Posterior vena cava (tissue), 2 donors: Measurements from ENCODE around the gene CNNM4. TPM values are rescaled to one million over a fixed set of nuclear protein-coding genes. Genes with fewer than 3 reads are reported as not detected.
A peak's percentile ranks its signal among the peaks of the same experiment; 100 is the strongest.

Experiments used
- DNase-seq: peaks from one replicate; pipeline ENCODE4 v3.0.0-alpha.2; 2020; ENCODE audit warnings: low spot score
- intact Hi-C, 2 donors: fragments of 100-400 bp; cut with DNase I; formaldehyde crosslinking; loops; one replicate each; pipeline versions ENCODE4 v1.14.1 to v1.14.2; 2022 to 2023
- total RNA-seq, 2 donors: library from RNA; stranded (reverse); fragmentation: NEBNext Ultra II Directional; extraction: Animal tissue kit (Norgen Biotek cat#: 25700); gene quantifications; one replicate each; pipeline ENCODE4 v1.2.1, GENCODE V29; 2021
- donor health status: DM: yes; HTN: yes; CAD: no.
- donor health status: DM: yes; HTN: yes; CAD: no.

Gene CNNM4
- total RNA-seq, 2 donors from 2014 or later, result 3.4 to 4.0 TPM

DNA sequence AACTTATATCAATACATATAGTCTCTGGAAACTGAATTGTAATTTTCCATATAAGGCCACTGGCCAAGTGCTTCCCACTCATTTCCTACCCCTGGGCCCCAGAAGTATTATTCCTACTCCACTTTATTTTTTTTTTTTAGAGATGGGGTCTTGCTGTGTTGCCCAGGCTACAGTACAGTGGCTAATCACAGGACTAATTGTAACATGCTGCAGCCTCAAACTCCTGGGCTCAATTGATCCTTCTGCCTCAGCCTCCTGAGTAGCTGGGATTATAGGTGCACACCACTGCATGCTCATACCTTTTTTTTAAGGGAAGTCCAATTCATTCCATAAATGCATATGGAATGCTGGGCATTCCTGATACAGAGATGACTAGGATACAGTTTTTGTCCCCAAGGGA lies 6.4 kb upstream of the CNNM4 start:
- intact Hi-C loops, result no loop called here
- no peak for DNase-seq

DNA sequence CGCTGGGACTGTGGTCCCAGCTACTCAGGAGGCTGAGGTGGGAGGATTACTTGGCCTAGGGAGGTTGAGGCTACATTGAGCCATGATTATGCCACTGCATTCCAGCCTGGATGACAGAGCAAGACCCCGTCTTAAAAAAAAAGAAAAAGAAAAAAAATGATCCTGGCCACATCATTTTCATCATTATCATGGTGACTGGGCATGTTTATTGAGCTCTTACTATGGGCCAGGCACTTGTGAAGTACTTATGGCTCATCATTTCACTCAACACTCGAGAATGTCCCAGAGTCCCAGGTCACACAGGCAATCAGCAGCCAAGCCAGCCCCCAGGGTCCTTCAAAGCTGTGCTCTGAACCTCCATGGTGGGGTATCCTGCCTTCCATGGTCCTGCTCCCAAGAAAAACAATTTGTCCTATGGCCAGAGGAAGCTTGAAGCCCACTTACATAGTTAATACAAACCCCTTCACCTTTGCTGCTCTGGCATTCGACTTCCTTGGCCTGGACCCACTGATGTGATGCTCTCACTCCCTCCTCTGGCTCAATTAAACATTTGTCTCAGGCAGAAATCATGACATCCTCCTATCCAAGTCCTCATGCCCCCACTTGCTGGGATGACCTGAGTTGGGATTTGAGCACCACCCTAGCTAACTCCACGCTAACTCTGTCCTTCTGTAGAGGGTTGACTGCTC lies 3.8 kb upstream of the CNNM4 start:
- intact Hi-C loops, result no loop called here
- DNase-seq, result no peak

DNA sequence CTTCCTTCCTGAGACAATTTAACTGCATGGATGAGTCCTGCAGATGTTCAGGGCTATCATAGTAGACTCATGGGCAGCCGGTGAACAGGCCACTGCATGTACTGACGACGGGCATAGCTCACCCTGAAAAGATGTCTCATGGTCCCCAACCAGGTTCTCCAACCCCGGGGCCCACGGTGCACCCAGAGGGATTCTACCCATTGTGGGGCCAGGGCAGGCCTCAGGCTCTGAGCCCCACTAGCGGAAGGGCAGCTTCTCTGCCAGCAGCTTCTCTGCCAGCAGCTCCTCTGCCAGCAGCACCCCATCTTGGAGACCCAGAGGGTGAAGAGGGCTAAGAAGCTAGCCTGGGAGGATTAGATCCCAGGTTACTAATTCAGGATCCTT lies 3.2 kb upstream of the CNNM4 start:
- intact Hi-C loops, result no loop called here
- DNase-seq, result no peak

DNA sequence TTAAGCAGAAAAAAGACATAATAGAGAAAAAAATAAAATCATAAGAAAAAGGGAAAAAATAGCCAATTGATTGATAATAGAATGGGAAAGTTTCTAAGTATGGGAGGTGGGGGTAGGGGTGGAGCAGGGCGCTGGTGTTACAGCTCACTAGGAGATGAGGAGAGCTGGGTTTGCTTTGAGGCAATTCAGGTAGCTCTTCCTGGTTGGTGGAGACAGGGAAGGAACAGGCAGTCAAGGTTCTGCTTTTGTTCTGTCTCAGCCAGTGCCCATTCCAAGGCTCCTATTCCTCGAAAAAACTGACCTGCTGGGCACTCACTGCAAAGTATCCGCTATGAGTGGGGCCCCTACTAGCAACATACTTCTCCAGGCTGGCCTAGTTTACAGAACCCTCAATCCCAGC lies 1.7 kb upstream of the CNNM4 start:
- no peak for DNase-seq
- intact Hi-C loops, result no loop called here

DNA sequence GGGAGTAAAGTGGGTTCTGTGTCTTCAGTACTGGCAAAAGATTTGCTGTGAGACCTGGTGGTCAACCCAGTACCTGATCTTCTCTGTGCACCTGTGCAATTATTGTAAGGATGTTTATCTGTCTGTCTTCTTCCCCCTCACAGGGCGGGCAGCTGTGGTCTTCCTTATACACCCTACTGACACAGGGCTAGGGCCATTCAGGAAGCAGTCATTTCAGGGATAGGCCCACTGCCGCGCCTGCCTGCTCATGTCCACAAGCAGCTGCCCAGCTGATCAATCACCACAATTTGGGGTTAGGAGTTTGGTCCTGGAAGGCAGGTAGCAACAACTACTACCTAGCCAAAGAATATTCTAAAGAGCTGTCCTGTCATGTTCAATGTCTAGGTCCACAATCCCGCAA lies 1.2 kb upstream of the CNNM4 start:
- no peak for DNase-seq
- intact Hi-C loops, result no loop called here

DNA sequence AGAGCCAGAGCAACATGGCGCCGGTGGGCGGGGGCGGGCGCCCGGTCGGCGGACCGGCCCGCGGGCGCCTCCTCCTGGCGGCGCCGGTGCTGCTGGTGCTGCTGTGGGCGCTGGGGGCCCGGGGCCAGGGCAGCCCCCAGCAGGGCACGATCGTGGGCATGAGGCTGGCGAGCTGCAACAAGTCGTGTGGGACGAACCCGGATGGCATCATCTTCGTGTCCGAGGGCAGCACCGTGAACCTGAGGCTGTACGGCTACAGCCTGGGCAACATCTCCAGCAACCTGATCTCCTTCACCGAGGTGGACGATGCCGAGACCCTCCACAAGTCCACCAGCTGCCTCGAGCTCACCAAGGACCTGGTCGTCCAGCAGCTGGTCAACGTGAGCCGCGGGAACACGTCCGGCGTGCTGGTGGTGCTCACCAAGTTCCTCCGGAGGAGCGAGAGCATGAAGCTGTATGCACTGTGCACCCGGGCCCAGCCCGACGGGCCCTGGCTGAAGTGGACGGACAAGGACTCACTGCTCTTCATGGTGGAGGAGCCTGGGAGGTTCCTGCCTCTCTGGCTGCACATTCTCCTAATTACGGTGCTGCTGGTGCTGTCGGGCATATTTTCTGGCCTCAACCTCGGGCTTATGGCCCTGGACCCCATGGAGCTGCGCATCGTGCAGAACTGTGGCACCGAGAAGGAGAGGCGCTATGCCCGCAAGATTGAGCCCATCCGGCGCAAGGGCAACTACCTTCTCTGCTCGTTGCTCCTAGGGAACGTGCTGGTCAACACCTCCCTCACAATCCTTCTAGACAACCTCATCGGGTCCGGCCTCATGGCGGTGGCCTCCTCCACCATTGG lies 507 bp downstream of the CNNM4 start:
- DNase-seq, result peak; percentile 86
- intact Hi-C loops, result no loop called here

DNA sequence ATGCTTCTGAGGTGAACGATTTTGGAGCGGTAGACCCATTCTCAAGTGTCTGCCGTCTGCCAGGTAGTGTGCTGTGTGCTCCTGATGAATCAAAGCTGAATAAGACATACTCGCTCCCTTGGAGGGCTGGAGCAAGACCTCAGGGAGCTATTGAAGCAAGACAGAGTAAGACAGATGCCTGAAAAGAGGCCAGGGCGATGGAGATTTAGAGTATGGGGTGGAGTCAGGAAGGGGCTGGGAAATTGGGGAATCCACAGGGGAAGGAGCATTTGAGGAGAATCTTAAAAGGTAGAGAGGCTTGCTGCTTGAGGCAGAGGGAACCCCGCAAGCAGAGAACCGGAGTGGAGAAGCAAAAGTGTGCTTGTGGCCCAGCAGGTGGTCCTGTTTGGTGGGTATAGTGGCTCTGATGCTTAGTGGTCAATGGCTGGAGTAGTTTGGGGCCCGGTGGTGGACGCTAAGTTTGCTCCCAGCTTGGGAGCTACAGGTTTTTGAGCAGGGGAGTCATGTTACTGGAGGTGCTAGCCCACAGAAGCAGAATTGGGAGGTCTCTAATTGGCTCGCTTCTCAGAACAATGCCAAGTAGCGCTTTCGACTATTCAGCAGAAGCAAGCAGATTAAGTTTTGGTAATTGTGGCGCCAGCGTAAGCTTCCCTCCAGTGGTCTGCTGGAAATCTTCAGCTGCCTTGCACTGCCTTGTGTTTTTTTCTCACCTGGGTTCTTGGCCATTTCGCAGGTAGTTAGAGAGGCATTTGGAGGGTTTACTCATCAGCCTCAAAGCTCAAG lies 2.0 kb downstream of the CNNM4 start:
- DNase-seq, result no peak
- intact Hi-C loops, result no loop called here

DNA sequence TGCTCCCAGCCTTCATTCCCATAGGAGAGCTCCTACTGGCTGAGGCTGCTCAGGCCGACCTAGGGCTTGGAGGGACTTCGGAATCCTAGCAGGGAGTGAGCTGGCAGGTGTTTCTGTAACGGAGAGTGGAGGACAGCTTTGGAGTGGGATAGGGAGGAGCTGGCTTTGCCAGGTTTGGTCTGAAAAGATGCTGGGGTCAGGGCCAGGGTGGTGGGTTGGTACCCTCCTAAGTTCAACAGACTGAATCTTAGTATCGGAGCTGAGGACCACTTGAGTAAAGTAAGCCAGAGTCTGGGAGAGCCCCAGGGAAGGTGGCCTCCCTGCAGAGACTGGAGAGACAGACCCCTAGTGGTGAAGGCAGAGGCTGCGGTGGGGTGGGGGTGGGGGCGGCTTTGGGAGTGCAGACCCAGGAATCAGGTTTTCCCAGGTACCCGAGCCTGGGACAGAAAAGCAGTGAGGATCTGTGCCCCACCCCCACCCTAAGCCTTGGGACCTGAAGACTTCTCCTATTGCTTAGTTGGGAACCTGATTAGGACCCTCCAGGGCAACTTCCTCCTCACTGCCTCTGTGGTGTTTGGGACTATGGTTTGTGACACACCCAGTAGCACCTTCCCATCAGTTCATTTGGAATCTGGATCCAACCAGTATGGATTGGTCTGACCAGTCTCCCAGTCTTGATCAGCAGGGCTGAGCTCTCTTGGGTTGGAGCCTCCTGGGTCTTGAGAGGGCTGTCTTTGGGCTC lies 3.0 kb downstream of the CNNM4 start:
- DNase-seq, result no peak
- intact Hi-C loops, result no loop called here

DNA sequence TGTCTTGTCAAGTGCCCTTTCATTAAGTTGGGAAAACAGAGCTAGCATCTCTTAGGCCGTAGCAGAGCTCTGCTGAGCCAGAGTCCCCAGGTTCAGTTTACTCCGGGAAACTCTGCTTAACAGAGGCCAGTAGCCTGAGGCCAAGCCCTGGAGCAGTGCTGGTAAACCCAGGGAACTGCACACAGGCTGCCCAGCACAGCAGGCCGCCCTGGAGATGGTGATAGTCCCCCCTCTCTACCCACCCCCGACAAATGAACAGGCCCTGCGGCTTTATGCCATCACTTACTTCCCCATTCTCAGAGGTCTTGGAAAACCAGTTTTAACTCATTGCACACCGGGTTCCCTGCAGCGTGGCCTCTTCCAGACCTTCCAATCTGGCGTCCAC lies 3.5 kb downstream of the CNNM4 start:
- DNase-seq, result no peak
- intact Hi-C loops, result no loop called here

DNA sequence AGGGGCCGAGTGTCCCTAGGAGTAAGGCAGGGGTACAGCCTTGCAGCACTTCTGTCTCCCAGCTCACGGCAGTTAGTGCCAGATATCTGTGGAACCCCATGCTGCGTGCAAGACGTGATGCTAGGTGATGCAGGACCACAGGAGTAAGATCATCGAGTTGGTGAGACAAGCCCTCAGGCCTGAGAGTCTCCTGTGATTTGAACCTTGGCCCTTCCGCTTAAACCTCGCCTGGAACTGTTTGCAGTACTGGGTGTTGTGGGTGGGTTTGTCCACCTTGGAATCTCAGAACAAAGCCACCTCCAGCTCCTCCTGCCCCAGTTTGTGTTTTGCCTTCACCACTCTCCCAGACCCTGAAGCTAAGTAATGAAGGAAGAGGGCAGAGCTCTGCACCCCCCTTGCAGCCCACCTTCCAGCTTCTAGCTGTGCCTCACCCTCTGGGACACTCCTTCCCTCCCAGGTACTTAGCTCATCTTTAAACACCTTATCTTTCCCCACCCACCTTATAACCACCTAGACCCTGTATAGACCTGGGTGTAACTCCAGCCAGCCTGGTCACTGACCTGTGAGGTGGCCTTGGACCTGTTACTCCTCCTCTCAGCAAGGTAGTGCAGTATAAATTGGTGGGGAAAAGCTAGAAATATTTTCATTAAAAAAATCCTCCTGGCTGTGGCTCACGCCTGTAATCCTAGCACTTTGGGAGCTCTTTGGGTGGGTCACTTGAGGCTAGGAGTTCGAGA lies 6.6 kb downstream of the CNNM4 start:
- intact Hi-C loops, result no loop called here
- no peak for DNase-seq

DNA sequence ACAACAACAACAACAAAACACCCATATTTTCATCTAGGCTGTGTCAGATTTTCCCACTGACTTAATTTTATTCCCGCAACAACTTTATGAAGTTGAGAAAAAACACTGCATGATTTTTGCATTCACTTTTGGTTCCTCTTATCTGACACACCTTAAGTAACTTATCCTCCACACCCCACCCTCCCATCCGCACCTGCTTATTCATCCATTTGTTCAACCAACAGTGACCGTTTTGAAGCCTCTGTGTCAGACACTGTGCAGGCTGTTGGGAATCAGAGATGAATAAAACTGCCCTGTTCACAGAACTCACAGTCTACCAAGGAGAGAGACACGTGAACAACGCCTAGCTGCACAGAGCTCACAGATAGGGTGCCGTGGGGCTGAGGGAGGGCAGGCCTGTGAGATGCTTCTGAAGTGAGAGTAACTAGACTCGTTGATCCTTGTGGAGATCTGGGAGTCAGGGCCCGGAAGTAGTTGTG lies 7.4 kb downstream of the CNNM4 start:
- intact Hi-C loops, result no loop called here
- no peak for DNase-seq

DNA sequence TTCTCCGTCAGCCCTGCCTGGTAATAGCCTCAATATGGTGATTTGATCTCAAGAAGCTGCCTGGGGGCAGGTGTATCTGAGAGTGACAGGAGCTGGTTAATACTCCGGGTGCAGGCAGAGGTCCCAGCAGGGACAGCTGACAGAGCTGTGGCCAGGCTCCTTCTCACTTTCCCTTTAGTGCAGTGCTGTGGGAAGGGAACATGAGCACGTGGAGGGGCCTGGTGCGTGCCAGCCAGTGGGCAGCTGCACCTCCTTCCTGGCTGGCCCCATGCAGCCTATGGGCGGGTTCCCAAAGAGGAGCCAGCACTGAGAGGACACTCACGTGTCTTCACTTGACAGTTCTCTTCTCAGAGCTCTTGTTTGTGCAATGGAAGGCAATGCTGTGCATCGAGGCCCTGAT lies 9.1 kb downstream of the CNNM4 start:
- DNase-seq, result no peak
- intact Hi-C loops, result no loop called here

DNA sequence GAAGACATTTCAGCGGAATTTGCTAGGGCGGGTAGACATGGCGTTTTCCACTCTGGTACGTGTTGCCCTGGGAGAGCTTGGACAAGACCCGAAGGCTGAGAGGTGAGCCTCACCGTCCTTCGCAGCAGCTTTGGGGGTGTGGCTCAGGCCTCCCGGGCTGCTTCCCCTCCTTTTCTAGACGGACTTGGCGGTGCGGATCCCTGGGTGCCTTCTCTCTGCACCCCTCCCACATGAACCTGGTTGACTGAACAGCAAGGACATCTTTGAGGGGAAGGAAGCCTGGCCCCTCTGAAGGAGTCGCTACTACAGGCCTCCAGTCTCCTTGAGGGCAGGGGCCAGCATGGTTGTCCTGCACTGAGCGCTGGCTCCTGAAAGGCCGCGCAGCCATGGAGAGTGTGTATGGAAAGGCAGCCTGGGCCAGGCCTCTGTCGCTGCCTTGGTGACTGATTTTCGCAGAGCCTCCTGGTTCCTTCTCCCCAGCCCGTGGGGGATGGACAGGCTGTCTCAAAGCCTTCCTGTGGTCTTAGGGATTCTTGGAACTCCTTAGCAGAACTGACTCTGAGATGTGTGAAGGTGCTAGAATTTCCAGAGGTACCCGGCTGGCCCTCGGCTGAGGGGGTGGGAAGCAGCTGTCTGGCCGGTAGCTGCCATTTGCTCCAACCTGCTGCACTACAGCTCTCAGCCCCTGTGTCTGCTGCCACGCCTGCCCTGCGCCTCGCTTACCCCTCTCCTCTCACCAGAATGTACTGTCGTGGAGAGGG lies 9.9 kb downstream of the CNNM4 start:
- intact Hi-C loops, result no loop called here

DNA sequence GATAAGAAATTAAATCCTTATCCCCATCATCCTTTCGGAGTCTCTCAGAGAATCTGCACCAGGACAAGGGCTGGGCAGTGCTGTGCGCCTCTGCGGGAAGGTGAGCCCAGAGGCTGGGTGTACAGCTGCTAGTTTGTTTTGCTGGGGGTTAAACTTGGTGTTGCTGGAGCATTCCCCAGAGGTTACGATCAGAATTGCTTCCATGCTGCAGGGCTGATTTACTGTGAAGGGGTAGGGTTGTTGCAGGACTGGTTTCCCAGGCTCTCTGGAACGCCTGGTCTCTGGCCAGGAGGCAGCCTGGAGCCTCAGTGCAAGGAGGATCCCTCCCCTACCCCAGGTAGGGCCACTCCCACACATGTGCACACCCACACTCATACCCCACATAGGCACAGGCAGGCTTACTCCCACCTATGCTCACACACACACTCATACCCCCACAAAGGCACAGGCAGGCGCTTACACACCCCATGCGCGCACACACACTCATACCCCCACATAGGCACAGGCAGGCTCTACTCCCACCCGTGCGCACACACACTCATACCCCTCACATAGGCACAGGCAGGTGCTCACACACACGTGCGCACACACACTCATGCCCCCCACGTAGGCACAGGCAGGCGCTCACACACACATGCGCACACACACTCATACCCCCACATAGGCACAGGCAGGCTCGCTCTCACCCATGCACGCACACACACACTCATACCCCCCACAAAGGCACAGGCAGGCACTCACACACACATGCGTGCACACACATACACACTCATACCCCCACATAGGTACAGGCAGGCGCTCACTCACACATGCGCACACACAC lies 11.3 kb downstream of the CNNM4 start:
- intact Hi-C loops, result no loop called here

More for the DNA sequence above, 9.9 kb downstream of the CNNM4 start:
- DNase-seq, result no peak

DNA sequence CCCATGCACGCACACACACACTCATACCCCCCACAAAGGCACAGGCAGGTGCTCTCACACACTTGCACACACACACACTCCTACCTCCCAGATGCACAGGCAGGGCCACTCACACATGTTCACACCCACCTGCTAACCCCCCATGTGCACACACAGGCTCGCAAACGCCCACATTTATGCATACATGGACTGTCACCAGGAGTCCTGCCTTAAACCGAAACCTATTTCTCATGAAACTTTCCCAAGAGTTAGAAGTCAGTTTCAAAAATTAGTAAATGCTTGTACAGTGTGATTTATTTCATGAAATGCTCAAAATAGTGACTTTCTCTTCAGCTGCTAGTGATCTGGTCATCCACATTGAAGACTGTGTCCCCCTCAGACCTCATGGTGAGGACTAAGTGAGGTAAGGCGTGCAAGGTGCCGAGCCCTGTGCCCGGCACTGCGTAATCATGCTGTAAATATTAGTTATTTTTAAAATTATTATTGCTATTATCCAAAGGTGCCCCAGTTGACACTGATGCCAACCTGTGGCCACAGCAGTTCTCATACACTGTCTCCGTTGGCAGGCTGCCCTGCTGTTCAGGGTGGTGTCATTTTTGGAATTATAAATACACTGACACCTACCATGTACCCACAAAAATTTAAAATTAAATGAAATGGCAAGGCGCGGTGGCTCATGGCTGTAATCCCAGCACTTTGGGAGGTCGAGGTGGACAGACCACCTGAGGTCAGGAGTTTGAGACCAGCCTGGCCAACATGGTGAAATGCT lies 12.4 kb downstream of the CNNM4 start:
- intact Hi-C loops, result no loop called here
- no peak for DNase-seq

More for the DNA sequence above, 11.3 kb downstream of the CNNM4 start:
- DNase-seq, result no peak

DNA sequence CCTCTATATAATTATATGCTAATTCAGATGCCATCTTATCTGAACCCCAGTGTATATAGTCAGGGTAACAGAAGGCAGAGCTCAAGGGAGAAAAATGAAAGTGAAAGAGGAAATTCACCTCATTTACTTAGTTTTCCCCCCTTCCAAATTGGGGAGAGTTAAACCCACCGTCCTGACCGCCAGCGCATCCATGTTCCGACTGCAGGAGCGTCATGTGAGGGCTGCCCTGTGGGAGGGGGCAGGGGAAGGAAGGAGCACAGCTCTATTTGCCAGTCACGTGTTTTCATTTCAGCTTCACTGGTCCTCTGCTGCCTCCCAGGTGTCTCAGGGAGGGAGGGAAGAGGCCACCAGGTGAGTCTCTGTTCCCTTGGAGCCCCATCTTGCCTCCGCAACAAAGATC lies 13.2 kb downstream of the CNNM4 start:
- intact Hi-C loops, result no loop called here
- no peak for DNase-seq

DNA sequence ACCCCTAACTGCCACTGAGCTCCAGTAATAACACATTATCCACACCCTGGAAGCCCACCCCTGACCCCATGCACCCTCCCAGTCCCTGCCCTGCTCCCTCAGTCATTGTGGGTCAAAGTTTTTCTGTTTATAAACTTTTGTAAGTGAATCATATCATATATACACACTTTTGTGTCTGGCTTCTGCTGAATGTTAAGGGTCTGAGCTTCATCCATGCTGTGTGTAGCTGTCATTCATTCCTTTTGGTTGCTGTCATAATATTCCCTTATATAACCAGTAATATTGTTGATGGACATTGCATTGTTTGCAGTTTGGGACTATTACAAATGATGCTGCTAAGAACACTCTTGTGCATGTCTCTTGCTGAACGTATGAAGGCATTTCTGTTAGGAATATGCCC lies 14.5 kb downstream of the CNNM4 start:
- intact Hi-C loops, result no loop called here

More for the DNA sequence above, 14.5 kb downstream of the CNNM4 start:
- DNase-seq, result no peak
